ENCODE data around the gene HSPG2.

GRCh38 chr1:21829294-21829693 lies 107.8 kb downstream of the HSPG2 start:
- no peak for TF ChIP-seq YY1 (IDR thresholded peaks at IDR 0.05; ENCODE audit: low read depth, low read length)
- no peak for TF ChIP-seq ZBTB33 (IDR thresholded peaks at IDR 0.05)
- TF ChIP-seq KAT2A (conservative IDR thresholded peaks at IDR 0.05; ENCODE audit: control insufficient read depth, low read depth, low read length): no peak
- TF ChIP-seq MAX (IDR thresholded peaks at IDR 0.05; ENCODE audit: low read depth, low read length): no peak
- no peak for TF ChIP-seq CTCF (IDR thresholded peaks at IDR 0.05 in 2 of 3, conservative IDR thresholded peaks at IDR 0.05 in 1 of 3; ENCODE audit: control insufficient read depth in 2 of 3, extremely low read depth in 1 of 3, insufficient read depth in 1 of 3, low read depth in 3 of 3, low read length in 3 of 3)
- no peak for TF ChIP-seq EGR1 (IDR thresholded peaks at IDR 0.05; ENCODE audit: borderline replicate concordance in 1 of 2, low read depth in 2 of 2, low read length in 2 of 2)
- no peak for TF ChIP-seq NRF1 (conservative IDR thresholded peaks at IDR 0.05; ENCODE audit: low read depth, low read length)
- TF ChIP-seq RFX5 (IDR thresholded peaks at IDR 0.05; ENCODE audit: low read depth, low read length): no peak
- TF ChIP-seq ZNF274 (IDR thresholded peaks at IDR 0.05; ENCODE audit: insufficient read depth, insufficient read length): no peak
- no peak for TF ChIP-seq JUNB (IDR thresholded peaks at IDR 0.05)

All from GM12878 (cell line).